ENCODE data around the gene FBLIM1.
A peak's percentile ranks its signal among the peaks of the same experiment; 100 is the strongest.

The FBLIM1 gene

GRCh38 chr1:15777909-15778707 is 19.5 kb downstream of the FBLIM1 start:
- Histone ChIP-seq H3K36me3 (ENCODE audit: control insufficient read depth in 2 of 2, insufficient read depth in 1 of 2, low read length in 2 of 2) (peaks cover 0 to 72% of the 10 kb centered on the region in 2 experiments; a peak in 2 of 3 replicates), H3K27ac (ENCODE audit: extremely low read depth, low read depth, low read length) (no peak overlapping the region), H3K9me3 (ENCODE audit: control insufficient read depth, insufficient read depth, low read depth, low read length) (no peaks in the 10 kb centered on the region), H3K4me3 (ENCODE audit: low read depth, low read length) (no peak overlapping the region), H3K4me1 (ENCODE audit: control insufficient read depth, insufficient read depth, low read length) (no peaks in the 10 kb centered on the region)
- ChIA-PET POLR2A (no interaction called here), CTCF (interaction anchor here (0.8 to 3.1 kb wide), 3 partner anchors 14 to 70 kb away, joined by 3 to 14 read pairs (median 3); partner anchors contain the start of gene SPEN)
- TF ChIP-seq ZNF157 (tag by site-specific recombination; IDR thresholded peaks at IDR 0.05) (no peak), ZNF76 (tag by site-specific recombination; IDR thresholded peaks at IDR 0.05; ENCODE audit: borderline replicate concordance, low read depth) (no peak), REST (tag by site-specific recombination; IDR thresholded peaks at IDR 0.05) (peak; percentile 73), ZNF221 (tag by site-specific recombination; IDR thresholded peaks at IDR 0.05; ENCODE audit: borderline replicate concordance) (no peak), ZNF292 (tag by site-specific recombination; IDR thresholded peaks at IDR 0.05; ENCODE audit: borderline replicate concordance, low read depth) (no peak), PRDM10 (tag by site-specific recombination; IDR thresholded peaks at IDR 0.05) (peak; percentile 30), ZFP3 (tag by site-specific recombination; IDR thresholded peaks at IDR 0.05; ENCODE audit: low read depth) (peak; percentile 86), ZNF530 (tag by site-specific recombination; IDR thresholded peaks at IDR 0.05; ENCODE audit: low read depth) (no peak), EGR2 (tag by site-specific recombination; IDR thresholded peaks at IDR 0.05; ENCODE audit: low read depth) (0 out of 2 replicates have a peak, but pooled peaks have one; percentile 15)
- TF ChIP-seq, protein P1, sequence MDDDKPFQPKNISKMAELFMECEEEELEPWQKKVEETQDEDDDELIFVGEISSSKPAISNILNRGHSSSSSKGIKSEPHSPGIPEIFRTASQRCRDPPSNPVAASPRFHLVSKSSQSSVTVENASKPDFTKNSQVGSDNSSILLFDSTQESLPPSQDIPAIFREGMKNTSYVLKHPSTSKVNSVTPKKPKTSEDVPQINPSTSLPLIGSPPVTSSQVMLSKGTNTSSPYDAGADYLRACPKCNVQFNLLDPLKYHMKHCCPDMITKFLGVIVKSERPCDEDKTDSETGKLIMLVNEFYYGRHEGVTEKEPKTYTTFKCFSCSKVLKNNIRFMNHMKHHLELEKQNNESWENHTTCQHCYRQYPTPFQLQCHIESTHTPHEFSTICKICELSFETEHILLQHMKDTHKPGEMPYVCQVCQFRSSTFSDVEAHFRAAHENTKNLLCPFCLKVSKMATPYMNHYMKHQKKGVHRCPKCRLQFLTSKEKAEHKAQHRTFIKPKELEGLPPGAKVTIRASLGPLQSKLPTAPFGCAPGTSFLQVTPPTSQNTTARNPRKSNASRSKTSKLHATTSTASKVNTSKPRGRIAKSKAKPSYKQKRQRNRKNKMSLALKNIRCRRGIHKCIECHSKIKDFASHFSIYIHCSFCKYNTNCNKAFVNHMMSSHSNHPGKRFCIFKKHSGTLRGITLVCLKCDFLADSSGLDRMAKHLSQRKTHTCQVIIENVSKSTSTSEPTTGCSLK (tag by site-specific recombination; IDR thresholded peaks at IDR 0.05): no peak

DNA sequence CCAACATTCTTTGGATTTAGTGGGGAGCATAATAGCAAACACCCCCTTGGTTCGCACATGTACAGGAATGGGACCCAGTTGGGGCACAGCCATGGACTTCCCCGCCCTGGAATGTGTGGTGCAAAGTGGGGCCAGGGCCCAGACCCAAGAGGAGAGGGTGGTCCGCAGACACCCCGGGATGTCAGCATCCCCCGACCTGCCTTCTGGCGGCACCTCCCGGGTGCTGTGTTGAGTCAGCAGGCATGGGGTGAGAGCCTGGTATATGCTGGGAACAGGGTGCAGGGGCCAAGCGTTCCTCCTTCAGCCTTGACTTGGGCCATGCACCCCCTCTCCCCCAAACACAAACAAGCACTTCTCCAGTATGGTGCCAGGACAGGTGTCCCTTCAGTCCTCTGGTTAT is 27.1 kb downstream of the FBLIM1 start:
- POLR2A ChIA-PET: no interaction called here
- Histone ChIP-seq H3K27ac (ENCODE audit: extremely low read depth, low read depth, low read length) (no peak overlapping the region), H3K4me3 (ENCODE audit: low read depth, low read length) (no peak overlapping the region), H3K36me3 (ENCODE audit: control insufficient read depth in 2 of 2, insufficient read depth in 1 of 2, low read length in 2 of 2) (peaks cover 0 to 59% of the 10 kb centered on the region in 2 experiments; a peak in 2 of 3 replicates), H3K4me1 (ENCODE audit: control insufficient read depth, insufficient read depth, low read length) (no peaks in the 10 kb centered on the region), H3K9me3 (ENCODE audit: control insufficient read depth, insufficient read depth, low read depth, low read length) (no peaks in the 10 kb centered on the region)
- CTCF ChIA-PET: interaction anchor here (0.6 kb wide), 1 partner anchor 21 kb away, joined by 4 read pairs; no protein-coding TSS in a partner anchor
- TF ChIP-seq ZNF335 (tag by site-specific recombination; conservative IDR thresholded peaks at IDR 0.05) (no peak), SCRT2 (tag by site-specific recombination; IDR thresholded peaks at IDR 0.05) (no peak), TCF7L2 (IDR thresholded peaks at IDR 0.05; ENCODE audit: borderline replicate concordance, low read depth, low read length) (no peak), ZNF48 (tag by site-specific recombination; IDR thresholded peaks at IDR 0.05) (no peak), ZNF132 (tag by site-specific recombination; IDR thresholded peaks at IDR 0.05; ENCODE audit: borderline replicate concordance) (no peak), ZNF202 (tag by site-specific recombination; IDR thresholded peaks at IDR 0.05; ENCODE audit: borderline replicate concordance) (no peak), MZF1 (tag by site-specific recombination; IDR thresholded peaks at IDR 0.05; ENCODE audit: borderline replicate concordance) (no peak), ZNF221 (tag by site-specific recombination; IDR thresholded peaks at IDR 0.05; ENCODE audit: borderline replicate concordance) (no peak), ZNF670 (tag by site-specific recombination; IDR thresholded peaks at IDR 0.05; ENCODE audit: low read depth) (no peak)
- TF ChIP-seq, protein P2, sequence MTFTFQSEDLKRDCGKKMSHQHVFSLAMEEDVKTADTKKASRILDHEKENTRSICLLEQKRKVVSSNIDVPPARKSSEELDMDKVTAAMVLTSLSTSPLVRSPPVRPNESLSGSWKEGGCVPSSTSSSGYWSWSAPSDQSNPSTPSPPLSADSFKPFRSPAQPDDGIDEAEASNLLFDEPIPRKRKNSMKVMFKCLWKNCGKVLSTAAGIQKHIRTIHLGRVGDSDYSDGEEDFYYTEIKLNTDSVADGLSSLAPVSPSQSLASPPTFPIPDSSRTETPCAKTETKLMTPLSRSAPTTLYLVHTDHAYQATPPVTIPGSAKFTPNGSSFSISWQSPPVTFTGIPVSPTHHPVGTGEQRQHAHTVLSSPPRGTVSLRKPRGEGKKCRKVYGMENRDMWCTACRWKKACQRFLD (tag by site-specific recombination; IDR thresholded peaks at IDR 0.05): no peak

Data from HEK293 (cell line).